Kidney capillary endothelial cell (primary cell): Measurements from ENCODE around the gene PSTPIP1.
A peak's percentile ranks its signal among the peaks of the same experiment; 100 is the strongest.

Experiments used
- DNase-seq: peaks from one replicate; pipeline ENCODE4 v3.0.0-alpha.2; 2018; ENCODE audit warnings: low spot score

PSTPIP1 gene

DNA sequence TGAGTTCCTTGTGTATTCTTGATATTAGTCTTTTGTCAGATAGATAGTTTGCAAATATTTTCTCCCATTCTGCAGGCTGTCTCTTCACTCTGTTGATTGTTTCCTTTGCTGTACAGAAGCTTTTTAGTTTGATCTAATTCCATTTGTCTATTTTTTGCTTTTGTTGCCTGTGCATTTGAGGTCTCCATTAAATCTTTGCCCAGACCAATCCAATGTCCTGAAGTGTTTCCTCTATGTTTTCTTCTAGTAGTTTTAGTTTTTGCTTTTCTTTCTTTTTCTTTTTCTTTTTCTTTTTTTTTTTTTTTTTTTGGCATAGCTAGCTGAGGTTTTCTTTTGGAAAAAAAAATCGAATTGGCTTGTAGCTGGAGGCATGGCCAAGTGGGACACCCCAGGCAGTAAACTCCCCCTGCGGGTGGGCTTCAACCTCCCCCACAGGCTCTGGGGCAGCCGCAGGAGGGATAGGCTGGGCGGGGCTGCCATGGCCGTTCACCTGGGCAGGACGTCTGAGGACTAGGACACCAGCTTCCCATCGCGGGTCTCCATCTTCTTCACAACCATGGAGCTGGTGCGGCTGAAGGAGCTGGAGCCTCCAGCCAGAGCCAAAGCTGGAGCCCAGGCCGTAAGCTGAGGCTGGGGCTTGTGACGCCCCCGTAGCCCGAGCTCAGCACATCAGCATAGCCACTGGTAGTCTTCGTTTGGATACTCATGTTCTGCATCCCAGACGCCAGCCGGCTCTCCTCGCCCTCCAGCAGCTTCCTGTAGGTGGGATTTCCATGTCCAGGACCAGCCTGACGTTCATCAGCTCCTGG is 16.2 kb upstream of the PSTPIP1 start:
- DNase-seq = no peak

DNA sequence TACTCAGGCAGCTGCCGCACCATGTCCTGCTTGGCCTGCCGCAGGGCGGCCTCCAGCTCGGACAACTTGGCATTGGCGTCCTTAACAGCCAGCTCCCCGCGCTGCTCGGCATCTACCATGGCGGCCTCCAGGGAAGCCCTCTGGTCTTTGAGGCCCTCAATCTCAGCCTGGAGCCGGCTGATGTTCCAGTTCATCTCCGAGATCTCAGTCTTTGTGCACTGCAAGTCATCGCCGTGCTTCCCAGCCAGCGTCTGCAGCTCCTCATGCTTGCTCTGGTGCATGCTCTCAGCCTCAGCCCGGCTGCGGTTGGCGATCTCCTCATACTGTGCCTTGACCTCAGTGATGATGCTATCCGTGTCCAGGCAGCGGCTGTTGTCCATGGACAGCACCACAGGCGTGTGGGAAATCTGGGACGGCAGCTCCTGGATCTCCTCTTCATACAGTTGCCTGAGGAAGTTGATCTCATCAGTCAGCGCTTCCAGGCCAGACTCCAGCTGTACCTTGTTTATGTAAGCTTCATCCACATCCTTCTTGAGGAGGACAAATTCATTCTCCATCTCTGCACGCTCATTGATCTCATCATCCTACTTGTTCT is 15.5 kb upstream of the PSTPIP1 start:
- no peak for DNase-seq

DNA sequence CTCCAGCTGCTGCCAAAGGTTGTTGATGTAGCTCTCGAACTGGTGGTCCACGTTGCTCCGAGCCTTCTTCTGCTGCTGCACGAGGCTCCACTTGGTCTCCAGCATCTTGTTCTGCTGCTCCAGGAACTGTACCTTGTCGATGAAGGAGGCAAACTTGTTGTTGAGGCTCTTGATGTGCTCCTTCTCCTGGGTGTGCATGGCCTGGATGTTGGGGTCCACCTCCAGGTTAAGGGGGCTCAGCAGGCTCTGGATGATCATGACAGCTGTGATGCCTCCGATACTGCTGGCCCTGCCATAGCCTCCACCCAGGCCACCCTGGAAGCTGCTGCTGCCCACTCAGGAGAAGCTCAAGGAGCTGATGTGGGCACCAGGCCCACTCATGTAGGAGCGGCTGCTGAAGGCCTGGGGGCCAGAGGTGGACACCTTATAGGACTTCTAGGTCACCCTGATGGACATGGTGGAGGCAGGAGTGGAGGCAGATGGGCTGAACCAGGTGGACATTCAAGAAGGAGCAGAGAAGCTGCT is 14.9 kb upstream of the PSTPIP1 start:
- no peak for DNase-seq

DNA sequence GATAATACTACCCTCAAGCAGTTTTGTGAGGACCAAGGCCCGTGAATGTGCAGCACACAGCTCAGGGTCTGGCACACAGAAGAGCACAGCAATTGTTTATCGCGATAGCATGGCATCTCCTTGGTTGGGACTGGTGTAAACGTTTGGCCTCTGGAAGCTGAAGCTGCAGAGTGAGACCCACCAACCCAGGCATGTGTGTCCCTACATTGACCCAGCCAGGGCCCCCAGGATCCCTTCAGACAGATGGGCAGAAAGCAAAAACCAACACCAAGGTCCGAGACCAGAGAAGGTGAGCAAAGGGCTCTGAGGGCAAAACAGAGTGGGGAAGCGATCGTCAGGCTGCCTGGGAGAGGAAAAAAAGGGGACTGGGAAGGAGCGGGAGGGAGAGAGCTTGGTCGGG is 12.6 kb upstream of the PSTPIP1 start:
- DNase-seq = no peak

DNA sequence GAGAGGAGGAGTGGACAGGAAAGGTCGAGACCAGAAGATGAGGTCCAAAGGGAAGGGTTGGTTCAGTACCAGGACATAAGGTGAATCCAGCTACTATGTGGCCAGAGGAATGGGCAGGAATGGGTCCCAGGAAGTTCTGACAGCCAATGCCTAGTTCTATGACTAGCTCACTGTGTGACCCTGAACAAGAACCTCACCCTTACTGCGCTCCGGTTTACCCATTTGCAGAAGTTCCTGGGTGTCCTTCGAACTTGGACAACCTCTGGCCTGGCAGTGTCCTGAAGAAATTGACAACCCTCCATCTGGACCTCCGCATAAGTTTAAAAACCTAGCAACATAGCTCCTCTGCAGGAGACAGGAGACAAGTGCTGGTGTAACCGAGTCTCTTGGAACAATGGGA is 12.2 kb upstream of the PSTPIP1 start:
- no peak for DNase-seq

DNA sequence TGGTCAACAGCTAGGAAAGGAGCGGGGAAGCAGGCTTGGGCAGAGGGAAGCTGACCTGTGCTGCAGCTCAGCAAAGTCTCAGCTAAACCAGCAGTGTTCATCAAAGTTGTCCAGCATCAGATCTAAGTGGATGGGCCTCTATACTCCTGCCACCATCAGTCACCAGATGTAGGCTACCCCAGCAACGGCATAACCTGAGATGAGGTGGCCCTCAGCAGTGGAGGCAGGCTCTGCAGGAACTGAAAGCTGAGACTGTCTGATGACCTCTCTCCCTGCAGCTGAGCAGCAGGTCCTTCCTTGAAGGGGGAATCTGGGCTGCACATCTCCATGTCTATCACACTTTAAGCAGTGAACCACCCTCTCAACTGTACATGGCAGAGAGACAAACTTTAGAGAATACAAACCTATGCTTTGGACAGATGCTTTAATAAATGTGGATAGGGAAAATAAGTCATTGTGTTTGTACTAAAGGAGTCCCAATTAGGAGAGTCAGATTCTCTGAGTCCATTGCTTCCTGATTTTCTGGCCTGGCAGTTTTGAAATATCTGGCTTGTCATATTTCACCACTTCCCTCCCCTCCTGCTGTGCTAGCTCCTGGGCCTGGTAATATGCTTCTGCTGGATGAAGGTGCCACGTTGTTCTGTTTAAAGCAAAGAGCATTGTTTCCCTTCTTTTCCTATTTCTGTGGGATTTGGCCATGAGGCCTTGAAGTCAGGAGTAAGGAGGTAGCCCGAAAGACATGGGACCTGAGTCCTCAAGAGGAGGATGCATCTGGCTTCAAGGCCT is 11.1 kb upstream of the PSTPIP1 start:
- DNase-seq = no peak

DNA sequence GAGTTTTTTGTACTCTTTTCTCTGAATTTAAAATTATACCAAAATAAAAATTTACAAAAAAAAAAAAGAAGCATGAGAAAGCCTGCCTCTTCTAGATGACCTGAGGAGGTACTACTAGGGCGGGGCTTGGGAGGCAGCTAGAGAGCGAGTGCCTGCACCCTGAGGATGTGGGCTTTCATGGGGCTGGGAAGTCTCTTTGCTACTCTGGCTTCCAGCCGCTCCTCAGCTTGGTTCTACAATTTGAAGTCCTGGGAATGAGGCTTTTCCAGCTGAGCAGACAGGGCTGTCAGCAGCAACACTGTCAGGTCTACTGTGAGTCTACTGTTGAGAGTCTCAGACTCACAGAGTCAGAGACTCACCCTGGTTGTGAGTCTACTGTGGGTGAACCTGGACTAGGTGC is 8.2 kb upstream of the PSTPIP1 start:
- DNase-seq = no peak

DNA sequence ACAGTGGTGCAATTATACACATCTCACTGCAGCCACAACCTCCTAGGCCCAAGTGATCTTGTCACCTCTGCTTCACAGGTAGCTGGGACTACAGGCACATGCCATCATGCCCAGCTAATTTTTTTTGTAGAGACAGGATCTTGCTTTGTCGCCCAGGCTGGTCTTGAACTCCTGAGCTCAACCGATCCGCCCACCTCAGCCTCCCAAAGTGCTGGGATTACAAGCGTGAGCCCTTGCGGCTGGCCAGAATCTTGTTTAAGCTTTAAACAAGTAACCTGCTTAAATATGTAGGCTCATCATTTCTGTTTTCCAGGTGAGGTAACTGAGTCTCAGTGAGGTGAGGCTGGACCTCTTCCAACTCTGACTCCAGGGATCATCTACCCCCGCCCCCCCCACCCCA is 7.7 kb upstream of the PSTPIP1 start:
- no peak for DNase-seq

DNA sequence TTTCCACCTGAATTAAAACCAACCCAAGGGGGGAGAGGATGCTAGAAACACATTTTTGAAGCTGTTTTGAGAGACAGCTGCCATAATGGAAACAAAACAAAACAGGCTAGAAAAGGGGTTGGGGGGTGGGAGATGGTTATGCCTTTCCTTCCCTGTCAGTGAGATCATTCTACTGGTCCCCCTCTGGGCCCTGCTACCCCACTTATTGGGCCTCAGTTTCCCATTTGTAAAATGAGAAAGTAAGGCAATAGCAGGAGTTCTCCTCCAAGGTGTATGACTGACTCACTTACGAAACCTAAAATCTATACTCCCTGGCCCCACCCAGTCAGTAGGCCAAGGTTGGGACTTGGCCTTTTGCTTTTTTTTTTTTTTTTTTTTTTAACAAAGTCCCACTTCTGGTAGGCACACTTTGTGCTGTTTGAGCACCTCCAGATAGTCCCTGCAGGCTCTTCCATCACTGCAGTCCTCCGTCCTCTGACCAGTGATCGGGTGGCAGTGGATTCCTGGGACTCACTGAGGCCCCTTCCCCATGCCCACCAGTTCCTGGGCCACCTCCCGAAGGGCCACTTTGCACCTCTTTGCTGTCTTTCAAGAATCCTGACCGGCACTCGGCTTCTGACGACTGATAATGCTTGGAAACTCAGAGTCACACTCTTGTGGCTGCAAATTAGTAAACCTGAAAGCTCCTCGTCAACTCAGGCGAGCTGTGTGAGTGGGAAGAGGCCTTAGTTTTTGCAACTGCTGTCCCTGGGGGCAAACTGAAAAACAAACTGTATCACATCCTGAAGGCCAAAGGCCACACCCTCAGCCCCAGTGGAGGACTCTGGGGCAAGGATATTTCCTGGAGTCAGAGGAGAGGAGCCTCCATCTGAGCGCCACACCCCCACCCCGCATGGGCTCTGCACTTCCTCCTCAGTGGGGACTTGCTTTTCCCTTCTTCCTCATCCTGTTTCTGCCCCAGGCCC is 6.7 kb upstream of the PSTPIP1 start:
- no peak for DNase-seq

DNA sequence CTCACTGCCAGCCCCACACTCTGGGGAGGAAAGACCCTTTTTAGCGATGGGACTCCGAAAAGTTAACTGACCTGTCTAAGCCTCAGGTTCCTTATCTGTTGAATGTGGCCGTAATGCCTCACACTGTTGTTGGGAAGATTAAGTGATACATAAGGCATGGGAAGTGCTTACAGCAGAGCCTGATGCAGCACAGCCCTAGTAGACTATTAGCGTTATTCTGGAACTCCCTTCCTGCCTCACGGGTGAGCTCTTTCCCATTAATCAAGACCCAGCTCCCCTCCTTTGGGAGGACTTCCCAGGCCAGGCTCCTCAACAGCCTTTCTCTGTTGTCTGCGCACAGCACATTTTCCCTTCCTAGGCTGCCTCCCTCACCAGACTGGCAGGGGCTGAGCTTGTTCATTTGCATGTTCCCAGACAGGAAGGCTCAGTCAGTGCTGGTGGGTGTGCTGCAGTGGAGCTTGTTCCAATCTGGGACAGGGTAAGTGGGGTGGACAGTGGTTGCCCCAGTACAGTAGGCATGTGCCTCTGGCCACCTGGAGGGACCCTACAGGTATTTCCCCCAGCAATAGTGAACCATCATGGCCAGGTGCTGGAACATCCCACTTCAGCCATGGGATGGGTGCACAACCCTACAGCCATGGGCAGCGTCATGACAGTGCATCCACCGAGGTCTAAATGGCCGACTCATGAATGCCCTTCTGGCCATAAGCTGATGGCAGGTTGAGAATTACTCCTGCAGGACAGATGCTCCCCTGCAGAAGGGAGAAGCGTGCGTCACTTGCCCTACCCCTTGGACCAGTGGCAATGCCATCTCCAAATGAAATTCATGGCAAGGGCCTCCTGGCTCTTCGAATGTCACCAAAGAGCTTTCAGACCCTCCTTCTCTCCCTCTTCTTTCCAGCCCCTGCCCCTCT is 5.8 kb upstream of the PSTPIP1 start:
- DNase-seq = peak; percentile 19

DNA sequence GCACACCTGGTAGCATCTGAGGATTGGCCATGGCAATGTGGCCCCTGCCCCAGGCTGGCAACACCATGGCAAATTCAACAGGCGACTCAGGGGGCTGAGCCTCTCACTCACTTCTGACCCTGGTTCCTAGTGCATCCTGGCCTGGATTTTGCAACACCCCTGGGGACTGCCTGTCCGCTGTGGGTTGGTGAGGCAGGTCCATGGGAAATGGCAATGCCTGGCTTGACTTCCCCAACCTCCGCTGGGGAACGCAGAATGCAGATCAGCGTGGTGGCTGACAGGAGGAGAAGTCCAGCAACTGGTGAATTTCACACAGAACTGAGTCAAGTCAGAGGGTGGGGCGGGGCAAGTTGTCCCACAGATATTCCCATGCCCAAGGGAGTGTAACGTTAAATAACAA is 3.9 kb upstream of the PSTPIP1 start:
- no peak for DNase-seq

DNA sequence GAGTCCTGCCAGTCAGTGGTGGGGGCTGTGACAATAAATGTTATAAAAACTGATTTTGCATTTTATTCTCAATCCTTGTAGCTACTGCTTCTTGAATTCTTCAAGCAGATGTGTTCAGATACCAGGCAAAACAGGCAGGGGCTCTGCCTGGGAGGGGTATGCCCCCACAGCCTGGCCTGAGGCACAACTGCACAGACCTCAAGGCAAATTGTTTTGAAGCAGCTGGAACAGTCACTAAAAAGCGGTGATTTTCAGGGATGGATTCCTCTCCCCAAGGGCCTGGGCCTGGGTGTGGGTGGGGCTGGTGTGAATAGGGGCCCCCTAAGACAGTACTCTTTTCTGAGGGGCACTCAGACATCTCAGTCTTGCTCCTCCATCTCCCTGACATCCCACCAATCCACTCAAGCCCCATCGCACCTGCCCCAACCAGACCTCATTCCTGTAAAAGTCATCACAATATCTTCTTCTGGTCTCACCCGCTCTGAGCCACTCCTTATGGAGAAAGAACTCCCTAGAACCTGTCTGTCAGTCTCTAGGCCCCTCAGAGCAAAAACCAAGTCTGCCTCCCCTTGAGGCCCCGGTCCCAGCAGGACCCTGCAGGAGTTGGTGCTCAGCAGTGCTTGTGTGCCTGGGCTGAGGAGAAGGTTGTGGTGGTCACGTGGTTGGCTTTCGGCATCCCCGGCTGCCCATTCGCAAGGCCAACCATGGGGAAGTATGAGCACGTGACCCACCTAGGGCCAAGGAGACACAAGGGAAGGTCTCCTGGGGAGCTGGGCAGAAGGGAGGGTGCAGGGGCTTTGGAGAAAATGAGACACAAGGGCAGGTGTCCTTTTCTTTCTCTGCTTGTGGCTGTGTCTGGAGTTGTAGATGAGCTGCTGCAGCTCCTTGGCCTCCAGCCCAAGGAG is 2.9 kb upstream of the PSTPIP1 start:
- DNase-seq = no peak

DNA sequence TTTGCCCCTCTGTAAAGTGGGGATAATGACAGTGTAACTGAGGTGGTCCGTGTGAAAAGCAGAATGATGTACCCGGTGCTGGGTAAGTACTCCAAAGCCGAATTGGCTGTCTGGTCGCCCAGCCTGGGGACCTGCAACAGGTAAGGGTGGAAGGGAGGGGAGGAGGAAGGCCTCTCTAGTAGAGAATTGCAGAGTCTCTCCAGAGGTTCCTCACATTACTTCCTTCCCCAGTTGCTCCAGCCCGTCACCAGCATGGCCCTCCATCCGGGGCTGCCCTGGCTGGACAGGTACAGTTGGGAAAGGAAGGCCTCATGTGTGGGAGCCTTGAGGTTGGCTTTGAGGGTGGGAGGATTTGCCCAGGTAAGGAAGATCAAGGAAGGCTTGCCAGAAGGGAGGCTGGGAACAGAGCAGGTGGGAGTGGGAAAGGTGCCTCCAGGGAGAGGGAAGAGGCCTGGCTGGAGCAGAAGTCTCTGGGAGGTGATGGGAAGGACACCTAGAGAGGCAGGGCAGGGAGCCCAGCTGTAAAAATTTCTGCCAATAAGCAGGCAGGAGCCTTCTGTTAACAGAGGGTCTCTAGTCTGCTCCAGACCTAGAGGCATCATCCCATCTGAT is 1.7 kb upstream of the PSTPIP1 start:
- no peak for DNase-seq

DNA sequence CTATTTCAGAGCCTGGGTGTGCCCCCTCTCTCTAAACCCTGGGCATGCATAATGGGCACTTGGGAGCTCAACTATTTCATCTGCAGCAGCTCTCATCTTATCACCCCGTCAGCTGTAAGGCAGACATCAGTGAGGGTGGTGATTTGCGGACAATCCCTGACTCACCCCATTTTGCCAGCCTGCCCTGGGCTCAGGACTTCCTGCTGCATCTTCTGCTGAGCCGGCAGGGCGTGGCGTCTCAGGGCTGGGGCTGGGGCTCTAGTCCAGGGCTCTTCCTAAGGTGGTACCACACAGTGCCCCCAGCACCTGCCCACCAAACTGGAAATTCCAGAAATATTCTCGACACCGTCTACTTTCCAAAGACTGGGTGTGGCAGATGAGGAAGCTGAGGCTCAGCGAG is 925 bp upstream of the PSTPIP1 start:
- DNase-seq = no peak

DNA sequence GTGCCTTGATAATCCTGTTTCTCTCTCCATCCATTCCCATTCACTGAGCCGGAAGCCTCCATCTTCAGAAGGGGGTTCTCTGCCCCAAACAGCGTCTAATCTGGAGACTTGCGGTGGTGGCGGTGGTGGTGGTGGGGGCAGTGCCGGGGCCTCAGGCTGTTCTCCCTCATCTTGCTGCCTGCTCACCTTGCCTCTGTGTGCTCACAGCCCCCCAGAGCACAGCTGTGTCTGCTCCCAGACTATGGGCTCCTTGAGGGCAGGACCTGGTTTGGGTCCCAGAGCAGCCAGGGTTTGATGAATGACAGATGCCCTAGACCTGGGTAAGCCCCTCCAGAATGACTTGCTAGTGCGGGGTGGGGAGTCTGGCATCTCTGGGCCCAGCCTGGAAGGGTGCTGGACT is 430 bp upstream of the PSTPIP1 start:
- no peak for DNase-seq

DNA sequence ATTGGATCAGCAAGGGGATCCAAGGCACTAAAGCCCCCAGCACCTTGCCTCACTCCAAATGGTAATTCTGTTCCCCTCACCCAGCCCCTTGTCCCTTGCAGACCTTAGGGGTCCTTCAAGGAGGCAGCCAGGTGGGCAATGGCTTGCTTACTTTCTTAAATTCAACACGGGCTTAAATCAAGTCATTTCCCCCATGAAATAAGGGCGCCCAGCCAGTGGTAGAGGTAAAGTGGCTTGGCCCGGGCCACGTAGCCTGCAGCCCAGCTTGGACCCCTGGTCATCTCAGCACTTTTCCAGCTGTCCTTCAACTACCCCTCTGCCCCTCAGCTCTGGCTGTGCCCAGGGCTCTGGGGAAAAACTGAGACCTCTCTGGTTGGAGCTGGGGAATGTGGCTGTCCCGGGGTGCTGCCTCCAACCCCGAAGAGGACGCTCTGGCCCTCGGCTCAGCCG is 1.2 kb downstream of the PSTPIP1 start:
- no peak for DNase-seq

DNA sequence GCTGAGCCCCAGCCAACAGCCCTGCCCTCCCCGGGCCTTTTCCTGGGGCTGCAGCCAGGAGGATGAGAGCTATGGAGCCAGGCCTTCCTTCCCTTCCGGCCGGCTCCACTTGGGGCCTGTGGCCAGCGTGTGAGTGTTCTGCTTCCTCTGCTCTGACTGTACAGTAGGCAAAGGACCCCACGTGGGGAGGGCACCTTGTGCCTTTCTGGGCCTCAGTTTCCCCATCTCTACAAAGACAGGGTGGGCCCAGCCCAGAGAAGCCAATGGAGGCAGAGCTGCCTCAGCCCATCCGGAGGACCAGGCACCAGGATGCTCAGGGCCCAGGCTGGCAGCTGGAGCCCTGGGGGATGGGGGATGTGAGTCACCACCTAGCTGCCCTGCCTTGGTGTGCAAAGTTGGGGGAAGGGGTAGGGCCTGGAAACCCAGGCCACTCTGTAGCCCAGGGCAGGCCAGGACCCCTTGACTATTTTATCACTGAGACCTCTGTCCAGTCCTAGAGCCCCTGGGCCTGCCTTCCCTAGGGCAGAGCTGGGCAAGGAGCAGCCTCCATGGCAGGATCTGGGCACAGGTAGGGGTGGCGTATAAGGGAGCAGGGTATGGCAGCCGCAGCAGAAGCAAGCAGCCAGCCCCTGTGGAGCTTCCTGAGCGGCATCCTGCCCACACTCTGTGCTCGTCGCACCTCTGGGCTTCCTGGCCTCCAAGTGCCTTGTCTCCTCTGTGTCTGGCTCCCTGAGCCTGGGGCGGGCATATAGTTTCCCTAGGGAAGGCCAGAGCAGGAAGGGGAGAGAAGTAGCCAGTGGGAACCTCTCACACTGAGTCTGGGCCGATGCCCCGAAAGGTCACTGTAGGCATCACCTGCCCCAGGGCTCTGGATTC is 1.8 kb downstream of the PSTPIP1 start:
- peak; percentile 60 for DNase-seq

DNA sequence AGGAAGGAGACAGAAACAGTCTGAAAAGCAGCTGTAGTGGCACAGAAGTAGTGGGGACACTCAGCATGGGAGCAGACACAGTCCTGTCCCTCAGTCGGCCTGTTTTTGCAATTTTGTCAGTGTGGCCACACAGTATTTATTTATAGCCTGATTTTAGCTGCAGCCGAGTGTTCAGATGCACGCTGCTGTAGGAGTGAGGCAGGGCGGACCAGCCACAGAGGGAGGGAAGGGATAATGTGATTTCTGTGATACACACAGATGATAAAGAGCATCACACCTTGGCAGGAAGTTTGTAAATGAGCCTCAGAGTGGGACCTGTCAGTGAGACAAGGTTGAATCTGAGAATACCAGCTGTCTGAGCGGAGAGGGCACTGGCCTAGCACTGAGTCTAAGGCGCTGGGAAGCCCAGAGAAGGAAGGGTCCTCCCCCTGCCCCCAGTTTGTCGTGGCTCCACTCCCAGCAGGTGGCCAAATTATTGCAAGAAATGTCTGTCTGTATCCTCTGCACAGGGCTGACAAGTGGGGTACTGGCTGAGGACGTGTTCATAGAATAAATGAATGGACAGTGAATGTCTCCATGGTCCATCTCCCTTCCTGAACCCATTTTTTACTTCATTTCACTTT is 3.8 kb downstream of the PSTPIP1 start:
- no peak for DNase-seq
